Kidney epithelial cell (primary cell): Measurements from ENCODE around the gene APBB2. TPM values are rescaled to one million over a fixed set of nuclear protein-coding genes. Genes with fewer than 3 reads are reported as not detected.

Source experiments
- DNase-seq: peaks from one replicate; pipeline ENCODE4 v3.0.0-alpha.2; 2010; ENCODE audit warnings: low read depth
- H3K27me3 ChIP-seq: 2 replicates; pipeline ENCODE4 v1.6.0; 2011; ENCODE audit warnings: low read length; ENCODE audit not compliant: control insufficient read depth, insufficient read depth
- H3K36me3 ChIP-seq: 2 replicates; pipeline ENCODE4 v1.5.1; 2011; ENCODE audit warnings: low read length; ENCODE audit not compliant: control insufficient read depth, insufficient read depth
- H3K4me3 ChIP-seq: 2 replicates; pipeline ENCODE4 v1.5.1; 2011; ENCODE audit warnings: low read depth, mild to moderate bottlenecking, control low read depth, low read length
- total RNA-seq: library from RNA; depleted of rRNA; stranded (reverse); fragments of >200 nt; gene quantifications from 2 replicates; pipeline ENCODE4 v1.2.3, GENCODE V29; 2015
- TF ChIP-seq, protein P1 (sequence below): IDR thresholded peaks from 2 replicates; pipeline ENCODE4 v1.5.1; 2011; ENCODE audit warnings: mild to moderate bottlenecking, moderate library complexity, low read length, control low read depth, inconsistent platforms; ENCODE audit not compliant: insufficient read depth, poor library complexity, severe bottlenecking

The APBB2 gene
- total RNA-seq, 1 donor from 2014 or later = 52.0 TPM

DNA sequence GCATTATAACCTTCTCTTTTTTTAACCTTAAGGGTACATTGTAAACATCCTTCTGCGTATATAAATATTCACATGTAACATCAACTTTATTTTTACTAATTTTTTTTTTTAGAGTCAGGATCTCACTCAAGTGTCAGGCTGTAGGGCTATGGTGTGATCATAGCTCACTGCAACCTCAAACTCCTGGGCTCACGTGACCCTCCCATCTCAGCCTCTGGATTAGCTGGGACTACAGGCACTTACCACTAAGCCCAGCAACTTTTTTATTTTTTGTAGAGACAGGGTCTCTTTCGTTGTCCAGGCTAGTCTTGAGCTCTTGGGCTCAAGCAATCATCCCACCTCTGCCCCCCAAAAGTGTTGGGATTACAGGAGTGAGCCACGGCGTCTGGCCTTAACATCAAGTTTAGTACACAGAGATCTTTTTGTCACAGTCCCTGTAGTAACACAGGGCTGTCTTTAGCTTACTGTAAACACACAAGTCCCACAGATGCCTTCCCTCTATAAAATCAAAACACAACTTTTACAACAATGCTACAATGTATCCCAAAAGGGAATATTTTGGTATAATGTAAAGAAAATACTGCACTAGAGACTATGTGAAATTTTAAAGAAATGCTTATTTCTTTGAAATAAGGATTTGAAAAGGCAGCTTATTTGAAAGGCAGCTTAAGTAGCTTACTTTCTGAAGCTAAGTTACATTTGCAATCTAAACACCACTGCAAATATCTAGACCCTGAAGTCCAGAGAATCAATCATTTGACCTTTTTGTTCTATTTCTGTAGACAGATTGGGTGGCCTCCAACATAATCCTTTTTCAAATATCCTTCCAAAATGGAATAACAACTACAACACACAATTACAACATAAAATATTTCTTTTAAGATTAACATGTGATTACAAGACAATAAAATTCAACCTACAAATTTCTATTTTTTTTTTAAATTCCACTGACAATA, 116.0 kb downstream of the APBB2 start:
- H3K4me3 ChIP-seq = no peak overlapping the region
- DNase-seq = no peak
- H3K27me3 ChIP-seq = no peaks in the 10 kb centered on the region
- H3K36me3 ChIP-seq = no peaks in the 10 kb centered on the region
- TF ChIP-seq, protein P1, sequence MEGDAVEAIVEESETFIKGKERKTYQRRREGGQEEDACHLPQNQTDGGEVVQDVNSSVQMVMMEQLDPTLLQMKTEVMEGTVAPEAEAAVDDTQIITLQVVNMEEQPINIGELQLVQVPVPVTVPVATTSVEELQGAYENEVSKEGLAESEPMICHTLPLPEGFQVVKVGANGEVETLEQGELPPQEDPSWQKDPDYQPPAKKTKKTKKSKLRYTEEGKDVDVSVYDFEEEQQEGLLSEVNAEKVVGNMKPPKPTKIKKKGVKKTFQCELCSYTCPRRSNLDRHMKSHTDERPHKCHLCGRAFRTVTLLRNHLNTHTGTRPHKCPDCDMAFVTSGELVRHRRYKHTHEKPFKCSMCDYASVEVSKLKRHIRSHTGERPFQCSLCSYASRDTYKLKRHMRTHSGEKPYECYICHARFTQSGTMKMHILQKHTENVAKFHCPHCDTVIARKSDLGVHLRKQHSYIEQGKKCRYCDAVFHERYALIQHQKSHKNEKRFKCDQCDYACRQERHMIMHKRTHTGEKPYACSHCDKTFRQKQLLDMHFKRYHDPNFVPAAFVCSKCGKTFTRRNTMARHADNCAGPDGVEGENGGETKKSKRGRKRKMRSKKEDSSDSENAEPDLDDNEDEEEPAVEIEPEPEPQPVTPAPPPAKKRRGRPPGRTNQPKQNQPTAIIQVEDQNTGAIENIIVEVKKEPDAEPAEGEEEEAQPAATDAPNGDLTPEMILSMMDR = no peak

DNA sequence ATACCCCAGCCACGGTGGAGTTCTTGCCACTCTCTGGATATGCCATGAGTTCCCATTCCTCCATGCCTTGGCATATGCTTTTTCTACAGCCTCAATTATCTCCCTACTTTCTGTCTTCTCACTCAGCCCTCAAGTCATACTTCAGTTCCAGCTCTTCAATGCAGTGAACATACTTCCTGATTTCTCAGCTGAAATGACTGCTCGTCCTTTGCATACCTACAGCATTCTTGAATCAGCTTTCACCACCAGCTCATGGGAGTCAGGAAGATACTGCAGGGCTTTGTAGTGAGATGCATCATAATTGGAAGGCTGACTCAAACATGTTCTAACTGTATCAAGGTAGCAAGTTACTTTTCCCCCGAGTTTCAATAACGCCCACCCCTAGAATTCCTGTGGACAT, 118.4 kb downstream of the APBB2 start:
- H3K4me3 ChIP-seq = no peak overlapping the region
- no peaks in the 10 kb centered on the region for H3K36me3 ChIP-seq
- H3K27me3 ChIP-seq = no peaks in the 10 kb centered on the region
- TF ChIP-seq, protein P1 = no peak
- DNase-seq = no peak

DNA sequence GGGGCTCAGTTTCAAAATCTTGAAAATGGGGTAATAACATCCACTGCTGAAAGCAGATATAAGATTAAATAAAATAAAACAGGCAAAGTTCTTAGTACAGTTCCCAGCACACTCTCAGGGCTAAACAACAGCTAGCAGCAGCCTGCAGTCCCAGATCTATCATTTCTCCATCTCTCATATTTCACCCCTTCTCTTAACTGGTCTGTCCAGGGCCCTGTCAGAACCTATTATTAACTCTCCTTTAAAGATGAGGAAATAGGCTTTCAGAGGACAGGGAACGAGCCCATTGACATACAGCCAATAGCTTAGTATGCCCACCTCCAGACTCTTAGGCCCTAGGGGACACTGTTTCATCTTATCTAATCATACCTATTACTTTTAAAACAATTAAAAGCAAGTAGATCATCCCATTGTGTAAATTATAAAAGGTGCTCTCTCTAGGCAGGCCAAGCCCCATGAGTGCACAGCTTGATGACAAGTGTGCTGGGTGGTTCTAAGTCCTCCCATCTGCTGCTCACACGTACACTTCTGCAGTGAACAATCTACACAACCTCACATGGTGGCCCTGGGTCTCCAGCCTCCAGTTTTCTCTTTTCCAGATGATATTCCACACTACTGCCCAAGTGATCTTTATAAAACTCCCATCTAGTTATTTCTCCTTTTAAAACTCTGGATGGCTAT, 119.0 kb downstream of the APBB2 start:
- H3K36me3 ChIP-seq = no peaks in the 10 kb centered on the region
- TF ChIP-seq, protein P1 = no peak
- no peak overlapping the region for H3K4me3 ChIP-seq
- DNase-seq = no peak
- no peaks in the 10 kb centered on the region for H3K27me3 ChIP-seq

DNA sequence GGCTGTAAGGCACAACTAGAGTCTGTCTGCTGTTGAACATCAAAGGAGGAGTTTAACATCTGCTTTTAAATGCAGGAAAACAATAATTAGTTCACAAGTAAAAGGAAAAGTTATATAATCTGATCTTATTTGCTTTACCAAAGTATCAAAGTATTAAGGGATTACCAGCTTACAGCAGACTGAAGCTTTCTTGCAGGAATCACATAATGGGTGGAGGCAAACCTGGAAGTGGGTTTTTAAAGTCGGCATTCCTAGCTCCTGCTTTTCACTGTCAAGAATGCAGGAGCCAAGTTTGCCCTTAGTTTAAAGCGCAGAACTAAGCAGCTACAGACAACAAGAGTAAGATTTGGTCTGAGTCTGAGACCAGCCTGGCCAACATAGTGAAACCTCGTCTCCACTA, 122.2 kb downstream of the APBB2 start:
- TF ChIP-seq, protein P1 = no peak
- DNase-seq = no peak
- H3K36me3 ChIP-seq = no peaks in the 10 kb centered on the region
- H3K4me3 ChIP-seq = no peak overlapping the region
- H3K27me3 ChIP-seq = no peaks in the 10 kb centered on the region

DNA sequence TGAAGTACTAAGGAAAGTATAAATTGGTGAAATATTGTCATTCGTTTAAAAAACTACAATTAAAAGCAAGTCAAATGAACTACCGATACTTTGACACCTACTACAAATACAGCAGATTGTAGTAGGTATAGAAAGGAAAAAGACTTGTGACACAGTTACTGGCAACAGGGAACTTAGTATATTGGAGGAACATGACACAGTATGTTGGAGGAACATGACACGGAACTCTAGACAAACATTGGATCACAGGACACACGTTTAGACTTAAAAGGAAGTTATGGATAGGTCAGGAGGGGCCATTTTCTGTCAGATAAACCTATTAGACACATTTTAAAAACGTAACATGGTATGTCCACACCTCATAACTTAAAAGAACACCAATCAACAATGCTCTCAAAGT, 132.5 kb downstream of the APBB2 start:
- H3K27me3 ChIP-seq = no peaks in the 10 kb centered on the region
- TF ChIP-seq, protein P1 = no peak
- H3K36me3 ChIP-seq = no peaks in the 10 kb centered on the region
- no peak overlapping the region for H3K4me3 ChIP-seq
- DNase-seq = no peak

DNA sequence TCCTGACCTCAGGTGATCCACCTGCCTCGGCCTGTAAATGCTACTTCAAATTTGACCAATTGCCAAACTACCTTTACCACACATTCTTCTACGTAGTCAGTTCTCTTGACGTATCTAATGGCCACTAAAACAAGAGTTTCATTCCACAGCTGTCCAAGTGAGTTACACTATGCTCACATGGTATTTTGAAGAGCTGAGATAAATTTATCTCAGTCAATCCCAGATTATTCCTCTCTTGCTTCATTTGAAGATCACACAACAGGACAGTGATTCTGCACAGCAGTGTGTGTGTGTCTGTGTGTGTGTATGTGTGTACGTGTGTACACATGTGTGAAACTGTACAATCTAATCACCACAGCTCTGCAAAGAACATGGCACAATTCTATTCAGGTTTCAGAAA, 133.4 kb downstream of the APBB2 start:
- TF ChIP-seq, protein P1 = no peak
- Histone ChIP-seq H3K27me3 (no peaks in the 10 kb centered on the region), H3K4me3 (no peak overlapping the region), H3K36me3 (no peaks in the 10 kb centered on the region)
- no peak for DNase-seq
